ENCODE results near the gene APEX1. TPM values are rescaled to one million over a fixed set of nuclear protein-coding genes. Genes with fewer than 3 reads are reported as not detected.
A peak's percentile ranks its signal among the peaks of the same experiment; 100 is the strongest.

APEX1 gene
- total RNA-seq, 1 donor from 2014 or later = 76.6 TPM

- H3K27ac ChIP-seq = no peak overlapping the region
Observed at GRCh38 chr14:20470603-20470901, 15.5 kb downstream of the APEX1 start.

GRCh38 chr14:20472536-20473169 is 17.6 kb downstream of the APEX1 start:
- peaks cover 5% of the 10 kb centered on the region for H3K4me1 ChIP-seq
- Mint-ChIP-seq H3K36me3 (peaks cover 30% of the 10 kb centered on the region), H3K27me3 (ENCODE audit: insufficient read depth, low read depth) (peaks cover 3% of the 10 kb centered on the region), H3K9me3 (peaks cover 2% of the 10 kb centered on the region), H3K4me3 (peak overlapping the region; percentile 21), H3K4me1 (peaks cover 12% of the 10 kb centered on the region), H3K27ac (no peak overlapping the region)
- TF ChIP-seq CTCF (IDR thresholded peaks at IDR 0.05) (no peak), EZH2 (IDR thresholded peaks at IDR 0.05) (no peak)
- no peak for DNase-seq (ENCODE audit: low spot score)
- peaks cover 28% of the 10 kb centered on the region for H3K79me2 ChIP-seq (ENCODE audit: low read depth)
- no peaks in the 10 kb centered on the region for H3K9me3 ChIP-seq (ENCODE audit: low read depth)
- H3K4me3 ChIP-seq = no peak overlapping the region
- no peak overlapping the region for H3K27ac ChIP-seq
- no peak overlapping the region for H3K4me2 ChIP-seq
- no peaks in the 10 kb centered on the region for H3K36me3 ChIP-seq
- no peak overlapping the region for H3K9ac ChIP-seq
- H4K20me1 ChIP-seq (ENCODE audit: low read depth) = no peaks in the 10 kb centered on the region
- peaks cover 16% of the 10 kb centered on the region for H3F3A ChIP-seq (ENCODE audit: low read depth)
- H2AFZ ChIP-seq (replicated peaks) = no peak overlapping the region
- H3K27me3 ChIP-seq = no peaks in the 10 kb centered on the region

More at GRCh38 chr14:20470603-20470901, 15.5 kb downstream of the APEX1 start:
- no peaks in the 10 kb centered on the region for H3K27me3 ChIP-seq
- H3K4me1 ChIP-seq = peaks cover 5% of the 10 kb centered on the region
- Mint-ChIP-seq H3K27ac (no peak overlapping the region), H3K4me1 (peaks cover 12% of the 10 kb centered on the region), H3K9me3 (peaks cover 2% of the 10 kb centered on the region), H3K36me3 (peaks cover 16% of the 10 kb centered on the region), H3K27me3 (ENCODE audit: insufficient read depth, low read depth) (peaks cover 3% of the 10 kb centered on the region), H3K4me3 (peak overlapping the region; percentile 96)
- no peak for TF ChIP-seq CTCF (IDR thresholded peaks at IDR 0.05)
- no peak for TF ChIP-seq EZH2 (IDR thresholded peaks at IDR 0.05)
- TF ChIP-seq EZH2phosphoT487 (IDR thresholded peaks at IDR 0.05) = no peak
- H3K9me3 ChIP-seq (ENCODE audit: low read depth) = no peaks in the 10 kb centered on the region
- peaks cover 16% of the 10 kb centered on the region for H3F3A ChIP-seq (ENCODE audit: low read depth)
- DNase-seq (ENCODE audit: low spot score) = no peak
- peak overlapping the region; percentile 76 for H3K4me2 ChIP-seq
- H4K20me1 ChIP-seq (ENCODE audit: low read depth) = no peaks in the 10 kb centered on the region
- no peak overlapping the region for H2AFZ ChIP-seq (replicated peaks)
- no peak overlapping the region for H3K9ac ChIP-seq
- peaks cover 28% of the 10 kb centered on the region for H3K79me2 ChIP-seq (ENCODE audit: low read depth)
- H3K36me3 ChIP-seq = no peaks in the 10 kb centered on the region
- H3K4me3 ChIP-seq = peak overlapping the region; percentile 70

GRCh38 chr14:20476776-20477175 is 21.8 kb downstream of the APEX1 start:
- Histone ChIP-seq H3K27ac (no peak overlapping the region), H3K9ac (no peak overlapping the region), H3K4me1 (peaks cover 6% of the 10 kb centered on the region), H3K27me3 (no peaks in the 10 kb centered on the region), H3K4me2 (no peak overlapping the region), H3K9me3 (ENCODE audit: low read depth) (no peaks in the 10 kb centered on the region), H3K36me3 (no peaks in the 10 kb centered on the region), H3K79me2 (ENCODE audit: low read depth) (peaks cover 7% of the 10 kb centered on the region), H4K20me1 (ENCODE audit: low read depth) (no peaks in the 10 kb centered on the region), H3K4me3 (no peak overlapping the region), H2AFZ (replicated peaks) (no peak overlapping the region), H3F3A (ENCODE audit: low read depth) (no peaks in the 10 kb centered on the region)
- peaks cover 2% of the 10 kb centered on the region for H3K9me3 Mint-ChIP-seq
- no peak overlapping the region for H3K4me3 Mint-ChIP-seq
- H3K27me3 Mint-ChIP-seq (ENCODE audit: insufficient read depth, low read depth) = no peaks in the 10 kb centered on the region
- DNase-seq (ENCODE audit: low spot score) = no peak
- peaks cover 30% of the 10 kb centered on the region for H3K36me3 Mint-ChIP-seq
- no peak overlapping the region for H3K27ac Mint-ChIP-seq
- TF ChIP-seq EZH2 (IDR thresholded peaks at IDR 0.05) (no peak), EZH2phosphoT487 (IDR thresholded peaks at IDR 0.05) (no peak), CTCF (IDR thresholded peaks at IDR 0.05) (no peak)
- H3K4me1 Mint-ChIP-seq = no peaks in the 10 kb centered on the region
